ENCODE data around the gene CNOT11. TPM values are rescaled to one million over a fixed set of nuclear protein-coding genes. Genes with fewer than 3 reads are reported as not detected.
A peak's percentile ranks its signal among the peaks of the same experiment; 100 is the strongest.
"Not testable (repeated sequence)": the region's sequence is repeated elsewhere in the genome, so short reads cannot be mapped to it uniquely, and the experiment has no call there.

CNOT11 gene
- total and polyA plus RNA-seq, 2 of the 13 experiments (the other 11 are each of a cell fraction or from before 2014, with no cell fraction given), result 114 to 209 TPM

- H3K4me2 ChIP-seq (ENCODE audit: low read depth, low read length); H3K79me2 ChIP-seq (ENCODE audit: insufficient read depth, low read length); H2AFZ ChIP-seq (ENCODE audit: low read length); in situ Hi-C loops (cut with HindIII; ENCODE audit: extremely low pct_ligation_motif_present, low pct_unique_long_range_greater_than_20kb); FAIRE-seq; H3K27me3 ChIP-seq (ENCODE audit: control insufficient read depth in 1 of 2, insufficient read depth in 2 of 2, low read length in 2 of 2); H3K27ac ChIP-seq (ENCODE audit: extremely low read length, insufficient read depth, low read length); CTCF ChIA-PET (ENCODE audit: low intra/inter-chr PET ratio, low total read pairs); DNase-seq (ENCODE audit: low spot score); H3K4me3 ChIP-seq (replicated peaks in 1 of 3; ENCODE audit: insufficient read depth in 1 of 3, low read depth in 2 of 3, low read length in 3 of 3); H3K9ac ChIP-seq (ENCODE audit: insufficient read depth, low read depth, low read length); ATAC-seq; BruUV-seq (replicated peaks); H3K9me3 ChIP-seq (ENCODE audit: low read length); H4K20me1 ChIP-seq (ENCODE audit: insufficient read depth, low read length); intact Hi-C loops (cut with micrococcal nuclease; ENCODE audit: unreplicated experiment); H3K36me3 ChIP-seq (replicated peaks in 1 of 2; ENCODE audit: control insufficient read depth in 1 of 2, insufficient read depth in 2 of 2, low read length in 2 of 2): not testable (repeated sequence)
- TF ChIP-seq ATF6 (CRISPR knock-in tag; conservative IDR thresholded peaks at IDR 0.05) (0 out of 2 replicates have a peak, but pooled peaks have one; percentile 35), TBX2 (CRISPR knock-in tag; IDR thresholded peaks at IDR 0.05; ENCODE audit: borderline replicate concordance) (0 out of 2 replicates have a peak, but pooled peaks have one; percentile 20)
- POLR2A ChIA-PET, result interaction anchor here (1.3 to 1.4 kb wide), 2 partner anchors 8 to 37 kb away, joined by 3 to 5 read pairs; no protein-coding TSS in a partner anchor
- peaks cover 98% of the 10 kb centered on the region for H3K4me1 ChIP-seq (ENCODE audit: insufficient read depth, low read length)
- 93% methylated on average over 4 of the region's 4 CpGs for whole genome bisulfite sequencing (ENCODE audit: low lambda C conversion rate)
Observed at GRCh38 chr2:101244373-101244772, 8.3 kb upstream of the CNOT11 start.

- Histone ChIP-seq H3K4me1 (ENCODE audit: insufficient read depth, low read length) (peaks cover 98% of the 10 kb centered on the region), H3K27ac (ENCODE audit: extremely low read length, insufficient read depth, low read length) (peak overlapping the region; percentile 75)
- H4K20me1 ChIP-seq (ENCODE audit: insufficient read depth, low read length); CTCF ChIA-PET (ENCODE audit: low intra/inter-chr PET ratio, low total read pairs); H3K4me2 ChIP-seq (ENCODE audit: low read depth, low read length); intact Hi-C loops (cut with micrococcal nuclease; ENCODE audit: unreplicated experiment); FAIRE-seq; H3K9me3 ChIP-seq (ENCODE audit: low read length); BruUV-seq (replicated peaks); H3K9ac ChIP-seq (ENCODE audit: insufficient read depth, low read depth, low read length); H3K27me3 ChIP-seq (ENCODE audit: control insufficient read depth in 1 of 2, insufficient read depth in 2 of 2, low read length in 2 of 2); H3K79me2 ChIP-seq (ENCODE audit: insufficient read depth, low read length); H3K36me3 ChIP-seq (replicated peaks in 1 of 2; ENCODE audit: control insufficient read depth in 1 of 2, insufficient read depth in 2 of 2, low read length in 2 of 2); H2AFZ ChIP-seq (ENCODE audit: low read length); DNase-seq (ENCODE audit: low spot score); in situ Hi-C loops (cut with HindIII; ENCODE audit: extremely low pct_ligation_motif_present, low pct_unique_long_range_greater_than_20kb); H3K4me3 ChIP-seq (replicated peaks in 1 of 3; ENCODE audit: insufficient read depth in 1 of 3, low read depth in 2 of 3, low read length in 3 of 3): not testable (repeated sequence)
- ATAC-seq, result peak; percentile 13; the same call in 2 of the 3 replicates
- 84% methylated on average over 12 of the region's 12 CpGs for WGBS (ENCODE audit: low lambda C conversion rate)
- POLR2A ChIA-PET, result interaction anchor here (1.3 to 2.6 kb wide), 2 partner anchors 37 to 64 kb away, joined by 5 to 12 read pairs; partner anchors contain the start of gene RNF149
- peak; percentile 97 for TF ChIP-seq ZBTB33 (CRISPR knock-in tag; IDR thresholded peaks at IDR 0.05)
- TF ChIP-seq ZBTB38 (CRISPR knock-in tag; IDR thresholded peaks at IDR 0.05), result peak; percentile 94
- 0 out of 2 replicates have a peak, but pooled peaks have one; percentile 29 for TF ChIP-seq ZHX1 (CRISPR knock-in tag; IDR thresholded peaks at IDR 0.05; ENCODE audit: low read depth)
Observed at GRCh38 chr2:101244899-101245298, 7.8 kb upstream of the CNOT11 start.

Data from HepG2 (cell line).